Daoy (cell line): ENCODE data around the gene ZBED2. TPM values are rescaled to one million over a fixed set of nuclear protein-coding genes. Genes with fewer than 3 reads are reported as not detected.
"Not testable (repeated sequence)": the region's sequence is repeated elsewhere in the genome, so short reads cannot be mapped to it uniquely, and the experiment has no call there.

Source experiments
- DNase-seq: peaks from one replicate; pipeline ENCODE4 v3.0.0-alpha.2; 2015; ENCODE audit warnings: low read depth
- total RNA-seq: library from RNA; depleted of rRNA; stranded (reverse); fragments of >200 nt; shearing (Covaris generic); gene quantifications from 2 replicates; pipeline ENCODE4 v1.2.3, GENCODE V29; 2014; rRNA removed

ZBED2 gene
- total RNA-seq, 1 experiment from 2014 or later: 0.11 TPM

GRCh38 chr3:111571907-111572460, 23.2 kb downstream of the ZBED2 start:
- DNase-seq: no peak

- DNase-seq: no peak
Observed at GRCh38 chr3:111571282-111571681, 23.9 kb downstream of the ZBED2 start.

GRCh38 chr3:111570404-111571030, 24.6 kb downstream of the ZBED2 start:
- no peak for DNase-seq

- no peak for DNase-seq
Observed at GRCh38 chr3:111568911-111569310, 26.2 kb downstream of the ZBED2 start.

- no peak for DNase-seq
Observed at GRCh38 chr3:111568355-111568754, 26.8 kb downstream of the ZBED2 start.

GRCh38 chr3:111566844-111567243, 28.3 kb downstream of the ZBED2 start:
- no peak for DNase-seq

GRCh38 chr3:111561902-111562301, 33.2 kb downstream of the ZBED2 start:
- DNase-seq: not testable (repeated sequence)

- DNase-seq: no peak
Observed at GRCh38 chr3:111548756-111549155, 46.4 kb downstream of the ZBED2 start.

GRCh38 chr3:111548092-111548491, 47.1 kb downstream of the ZBED2 start:
- DNase-seq: no peak

GRCh38 chr3:111547631-111548030, 47.5 kb downstream of the ZBED2 start:
- no peak for DNase-seq

GRCh38 chr3:111545349-111545748, 49.8 kb downstream of the ZBED2 start:
- DNase-seq: no peak

Other genes starting within 250 kb of the ZBED2 start
- gene CD96, start 53.1 kb downstream of the ZBED2 start, total RNA-seq: not detected in 2 replicates
- gene PLCXD2, start 79.3 kb upstream of the ZBED2 start, total RNA-seq: 2.4 and 4.2 TPM in 2 replicates